ENCODE results near the gene BRIP1. TPM values are rescaled to one million over a fixed set of nuclear protein-coding genes. Genes with fewer than 3 reads are reported as not detected.

BRIP1 gene
- total RNA-seq, 1 donor from 2014 or later: 6.4 TPM

DNA sequence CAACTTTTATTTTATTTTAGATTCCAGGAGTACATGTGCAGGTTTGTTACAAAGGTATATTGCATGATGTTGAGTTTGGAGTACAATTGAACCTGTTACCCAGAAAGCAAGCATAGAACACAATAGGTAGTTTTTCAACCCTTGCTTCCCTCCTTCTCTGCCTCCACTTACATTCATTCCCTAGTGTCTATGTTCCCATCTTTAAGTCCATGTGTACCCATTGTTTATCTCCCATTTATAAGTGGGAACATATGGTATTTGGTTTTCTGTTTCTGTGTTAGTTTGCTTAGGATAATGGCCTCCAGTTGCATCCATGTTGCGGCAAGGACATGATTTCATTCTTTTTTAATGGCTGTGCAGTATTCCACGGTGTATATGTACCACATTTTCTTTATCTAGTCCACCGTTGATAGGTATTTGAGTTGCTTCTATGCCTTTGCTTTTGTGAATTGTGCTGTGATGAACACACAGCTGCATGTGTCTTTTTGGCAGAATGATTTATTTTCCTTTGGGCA lies 158.3 kb downstream of the BRIP1 start:
- no peaks in the 10 kb centered on the region for H3K27me3 ChIP-seq (ENCODE audit: insufficient read depth, low read length)
- no peaks in the 10 kb centered on the region for H3K9me3 ChIP-seq (ENCODE audit: insufficient read depth, low read depth, low read length)
- H3K4me3 ChIP-seq (ENCODE audit: insufficient read depth, low read depth, low read length): no peak overlapping the region
- no peaks in the 10 kb centered on the region for H3K79me2 ChIP-seq (ENCODE audit: insufficient read depth, low read length)
- H4K20me1 ChIP-seq (ENCODE audit: insufficient read depth, low read length): no peaks in the 10 kb centered on the region
- Mint-ChIP-seq H3K27me3 (ENCODE audit: low read depth, unreplicated experiment) (no peaks in the 10 kb centered on the region), H3K36me3 (ENCODE audit: low read depth, unreplicated experiment) (peaks cover 5% of the 10 kb centered on the region), H3K27ac (ENCODE audit: unreplicated experiment) (no peak overlapping the region), H3K4me1 (ENCODE audit: low read depth, unreplicated experiment) (no peaks in the 10 kb centered on the region), H3K9me3 (ENCODE audit: unreplicated experiment) (peaks cover 11% of the 10 kb centered on the region), H3K4me3 (ENCODE audit: unreplicated experiment) (no peak overlapping the region)
- TF ChIP-seq, protein P1, sequence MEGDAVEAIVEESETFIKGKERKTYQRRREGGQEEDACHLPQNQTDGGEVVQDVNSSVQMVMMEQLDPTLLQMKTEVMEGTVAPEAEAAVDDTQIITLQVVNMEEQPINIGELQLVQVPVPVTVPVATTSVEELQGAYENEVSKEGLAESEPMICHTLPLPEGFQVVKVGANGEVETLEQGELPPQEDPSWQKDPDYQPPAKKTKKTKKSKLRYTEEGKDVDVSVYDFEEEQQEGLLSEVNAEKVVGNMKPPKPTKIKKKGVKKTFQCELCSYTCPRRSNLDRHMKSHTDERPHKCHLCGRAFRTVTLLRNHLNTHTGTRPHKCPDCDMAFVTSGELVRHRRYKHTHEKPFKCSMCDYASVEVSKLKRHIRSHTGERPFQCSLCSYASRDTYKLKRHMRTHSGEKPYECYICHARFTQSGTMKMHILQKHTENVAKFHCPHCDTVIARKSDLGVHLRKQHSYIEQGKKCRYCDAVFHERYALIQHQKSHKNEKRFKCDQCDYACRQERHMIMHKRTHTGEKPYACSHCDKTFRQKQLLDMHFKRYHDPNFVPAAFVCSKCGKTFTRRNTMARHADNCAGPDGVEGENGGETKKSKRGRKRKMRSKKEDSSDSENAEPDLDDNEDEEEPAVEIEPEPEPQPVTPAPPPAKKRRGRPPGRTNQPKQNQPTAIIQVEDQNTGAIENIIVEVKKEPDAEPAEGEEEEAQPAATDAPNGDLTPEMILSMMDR (IDR thresholded peaks at IDR 0.05; ENCODE audit: insufficient read depth, low read depth, low read length): no peak
- TF ChIP-seq EZH2 (IDR thresholded peaks at IDR 0.05; ENCODE audit: insufficient read depth, low read length): no peak
- H3K4me1 ChIP-seq (ENCODE audit: insufficient read depth, low read length): no peaks in the 10 kb centered on the region
- no peak overlapping the region for H3K9ac ChIP-seq (ENCODE audit: low read length)
- DNase-seq (ENCODE audit: low read depth) (no peak), FAIRE-seq (no peak)
- no peak overlapping the region for H3K27ac ChIP-seq (ENCODE audit: low read depth, low read length)
- no peaks in the 10 kb centered on the region for H3K36me3 ChIP-seq (ENCODE audit: insufficient read depth, low read length)
- no peak overlapping the region for H2AFZ ChIP-seq (ENCODE audit: low read depth, low read length)
- no peak overlapping the region for H3K4me2 ChIP-seq (ENCODE audit: low read length)

DNA sequence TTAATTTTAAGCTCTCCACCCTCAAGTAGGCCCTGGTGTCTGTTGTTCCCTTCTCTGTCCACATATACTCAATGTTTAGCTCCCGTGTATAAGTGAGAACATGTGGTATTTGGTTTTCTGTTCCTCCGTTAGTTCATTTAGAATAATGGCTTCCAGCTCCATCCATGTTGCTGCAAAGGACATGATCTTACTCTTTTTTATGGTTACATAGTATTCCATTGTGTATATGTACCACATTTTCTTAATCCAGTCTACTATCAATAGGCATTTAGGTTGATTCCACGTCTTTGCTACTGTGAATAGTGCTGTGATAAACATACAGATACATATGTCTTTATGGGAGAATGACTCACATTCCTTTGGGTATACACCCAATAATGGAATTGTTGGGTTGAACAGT lies 160.9 kb downstream of the BRIP1 start:
- FAIRE-seq: no peak
- Mint-ChIP-seq H3K4me1 (ENCODE audit: low read depth, unreplicated experiment) (no peaks in the 10 kb centered on the region), H3K4me3 (ENCODE audit: unreplicated experiment) (no peak overlapping the region), H3K27ac (ENCODE audit: unreplicated experiment) (no peak overlapping the region), H3K36me3 (ENCODE audit: low read depth, unreplicated experiment) (peaks cover 8% of the 10 kb centered on the region), H3K27me3 (ENCODE audit: low read depth, unreplicated experiment) (no peaks in the 10 kb centered on the region), H3K9me3 (ENCODE audit: unreplicated experiment) (peaks cover 13% of the 10 kb centered on the region)
- no peak overlapping the region for H3K27ac ChIP-seq (ENCODE audit: low read depth, low read length)
- TF ChIP-seq, protein P1 (IDR thresholded peaks at IDR 0.05; ENCODE audit: insufficient read depth, low read depth, low read length): no peak
- TF ChIP-seq EZH2 (IDR thresholded peaks at IDR 0.05; ENCODE audit: insufficient read depth, low read length): no peak
- H3K36me3 ChIP-seq (ENCODE audit: insufficient read depth, low read length): no peaks in the 10 kb centered on the region
- DNase-seq (ENCODE audit: low read depth): no peak
- H3K27me3 ChIP-seq (ENCODE audit: insufficient read depth, low read length): no peaks in the 10 kb centered on the region
- no peak overlapping the region for H2AFZ ChIP-seq (ENCODE audit: low read depth, low read length)
- peaks cover 3% of the 10 kb centered on the region for H3K9me3 ChIP-seq (ENCODE audit: insufficient read depth, low read depth, low read length)
- no peak overlapping the region for H3K4me3 ChIP-seq (ENCODE audit: insufficient read depth, low read depth, low read length)
- no peaks in the 10 kb centered on the region for H3K4me1 ChIP-seq (ENCODE audit: insufficient read depth, low read length)
- no peak overlapping the region for H3K4me2 ChIP-seq (ENCODE audit: low read length)
- no peak overlapping the region for H3K9ac ChIP-seq (ENCODE audit: low read length)
- no peaks in the 10 kb centered on the region for H3K79me2 ChIP-seq (ENCODE audit: insufficient read depth, low read length)
- no peaks in the 10 kb centered on the region for H4K20me1 ChIP-seq (ENCODE audit: insufficient read depth, low read length)

DNA sequence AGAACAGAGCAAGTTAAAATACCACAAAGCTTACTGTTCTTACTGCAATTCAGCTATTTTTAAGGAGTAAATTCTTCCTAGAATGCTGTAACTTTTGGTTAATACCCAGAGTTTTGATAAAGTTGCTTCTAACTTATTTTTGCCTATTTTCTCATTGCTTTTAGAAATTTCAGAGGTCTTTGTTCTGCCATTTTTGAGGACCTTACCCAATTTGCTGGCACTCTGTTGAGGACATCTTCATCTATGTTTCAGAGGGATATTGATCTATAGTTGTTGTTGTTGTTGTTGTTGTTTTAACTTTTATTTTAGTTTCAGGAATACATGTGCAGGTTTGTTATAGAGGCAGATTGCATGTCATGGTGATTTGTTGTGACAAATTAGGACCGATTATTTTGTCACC lies 161.3 kb downstream of the BRIP1 start:
- Mint-ChIP-seq H3K4me3 (ENCODE audit: unreplicated experiment) (no peak overlapping the region), H3K27me3 (ENCODE audit: low read depth, unreplicated experiment) (no peaks in the 10 kb centered on the region), H3K9me3 (ENCODE audit: unreplicated experiment) (peaks cover 13% of the 10 kb centered on the region), H3K36me3 (ENCODE audit: low read depth, unreplicated experiment) (peaks cover 8% of the 10 kb centered on the region), H3K4me1 (ENCODE audit: low read depth, unreplicated experiment) (no peaks in the 10 kb centered on the region), H3K27ac (ENCODE audit: unreplicated experiment) (no peak overlapping the region)
- H3K4me3 ChIP-seq (ENCODE audit: insufficient read depth, low read depth, low read length): no peak overlapping the region
- H3K9ac ChIP-seq (ENCODE audit: low read length): no peak overlapping the region
- H3K9me3 ChIP-seq (ENCODE audit: insufficient read depth, low read depth, low read length): peaks cover 3% of the 10 kb centered on the region
- H4K20me1 ChIP-seq (ENCODE audit: insufficient read depth, low read length): no peaks in the 10 kb centered on the region
- TF ChIP-seq, protein P1 (IDR thresholded peaks at IDR 0.05; ENCODE audit: insufficient read depth, low read depth, low read length): no peak
- TF ChIP-seq EZH2 (IDR thresholded peaks at IDR 0.05; ENCODE audit: insufficient read depth, low read length): no peak
- H3K4me1 ChIP-seq (ENCODE audit: insufficient read depth, low read length): no peaks in the 10 kb centered on the region
- no peak overlapping the region for H3K4me2 ChIP-seq (ENCODE audit: low read length)
- H3K36me3 ChIP-seq (ENCODE audit: insufficient read depth, low read length): no peaks in the 10 kb centered on the region
- no peak for DNase-seq (ENCODE audit: low read depth)
- no peak overlapping the region for H3K27ac ChIP-seq (ENCODE audit: low read depth, low read length)
- FAIRE-seq: no peak
- H2AFZ ChIP-seq (ENCODE audit: low read depth, low read length): no peak overlapping the region
- H3K79me2 ChIP-seq (ENCODE audit: insufficient read depth, low read length): no peaks in the 10 kb centered on the region
- no peaks in the 10 kb centered on the region for H3K27me3 ChIP-seq (ENCODE audit: insufficient read depth, low read length)
